ENCODE measurements around the gene SLC22A4.
A peak's percentile ranks its signal among the peaks of the same experiment; 100 is the strongest.

Gene SLC22A4

GRCh38 chr5:132295505-132296411 is 1.6 kb downstream of the SLC22A4 start:
- no peaks in the 10 kb centered on the region for H3K36me3 ChIP-seq (replicated peaks)
- H3K4me3 ChIP-seq (ENCODE audit: low read depth, low read length), result peak overlapping the region; percentile 80
- no peak for TF ChIP-seq CTCF (IDR thresholded peaks at IDR 0.05; ENCODE audit: low read depth, low read length, missing control alignments)
- DNase-seq, result no peak
- H3K27me3 ChIP-seq (replicated peaks), result no peaks in the 10 kb centered on the region
- in situ Hi-C loops (cut with HindIII; ENCODE audit: low pct_ligation_motif_present, low sequenced_read_pairs), result no loop called here
- H3K27ac ChIP-seq, result peak overlapping the region; percentile 94

GRCh38 chr5:132296412-132297016 is 2.3 kb downstream of the SLC22A4 start:
- Histone ChIP-seq H3K27ac (no peak overlapping the region), H3K4me3 (ENCODE audit: low read depth, low read length) (no peak overlapping the region), H3K27me3 (replicated peaks) (no peaks in the 10 kb centered on the region), H3K36me3 (replicated peaks) (no peaks in the 10 kb centered on the region)
- in situ Hi-C loops (cut with HindIII; ENCODE audit: low pct_ligation_motif_present, low sequenced_read_pairs), result no loop called here
- TF ChIP-seq CTCF (IDR thresholded peaks at IDR 0.05; ENCODE audit: low read depth, low read length, missing control alignments), result no peak
- peak; percentile 48 for DNase-seq

GRCh38 chr5:132297211-132297940 is 3.2 kb downstream of the SLC22A4 start:
- in situ Hi-C loops (cut with HindIII; ENCODE audit: low pct_ligation_motif_present, low sequenced_read_pairs), result no loop called here
- no peak for DNase-seq
- H3K27ac ChIP-seq, result no peak overlapping the region

GRCh38 chr5:132298298-132299212 is 4.4 kb downstream of the SLC22A4 start:
- Histone ChIP-seq H3K27ac (no peak overlapping the region), H3K4me3 (ENCODE audit: low read depth, low read length) (no peak overlapping the region), H3K27me3 (replicated peaks) (no peaks in the 10 kb centered on the region), H3K36me3 (replicated peaks) (no peaks in the 10 kb centered on the region)
- DNase-seq, result no peak
- TF ChIP-seq CTCF (IDR thresholded peaks at IDR 0.05; ENCODE audit: low read depth, low read length, missing control alignments), result no peak
- in situ Hi-C loops (cut with HindIII; ENCODE audit: low pct_ligation_motif_present, low sequenced_read_pairs), result no loop called here

More at GRCh38 chr5:132297211-132297940, 3.2 kb downstream of the SLC22A4 start:
- no peaks in the 10 kb centered on the region for H3K27me3 ChIP-seq (replicated peaks)
- TF ChIP-seq CTCF (IDR thresholded peaks at IDR 0.05; ENCODE audit: low read depth, low read length, missing control alignments), result no peak
- H3K4me3 ChIP-seq (ENCODE audit: low read depth, low read length), result no peak overlapping the region
- no peaks in the 10 kb centered on the region for H3K36me3 ChIP-seq (replicated peaks)

GRCh38 chr5:132299917-132300316 is 5.7 kb downstream of the SLC22A4 start:
- in situ Hi-C loops (cut with HindIII; ENCODE audit: low pct_ligation_motif_present, low sequenced_read_pairs), result no loop called here
- Histone ChIP-seq H3K36me3 (replicated peaks) (no peaks in the 10 kb centered on the region), H3K4me3 (ENCODE audit: low read depth, low read length) (no peak overlapping the region), H3K27ac (no peak overlapping the region), H3K27me3 (replicated peaks) (no peaks in the 10 kb centered on the region)
- no peak for DNase-seq
- TF ChIP-seq CTCF (IDR thresholded peaks at IDR 0.05; ENCODE audit: low read depth, low read length, missing control alignments), result no peak
